Fibroblast of lung (primary cell): ENCODE measurements around the gene CLSTN2. TPM values are rescaled to one million over a fixed set of nuclear protein-coding genes. Genes with fewer than 3 reads are reported as not detected.

ENCODE experiments used
- DNase-seq, 2 donors: peaks; one replicate each; pipeline versions ENCODE4 v3.0.0 to v3.0.0-alpha.2; 2010; ENCODE audit warnings: low read depth in 2 of 2
- H2AFZ ChIP-seq: 2 replicates; pipeline ENCODE4 v1.5.1; 2012; ENCODE audit warnings: low read length, control low read depth, inconsistent platforms
- H3K27ac ChIP-seq: 2 replicates; pipeline ENCODE4 v1.5.1; 2011; ENCODE audit warnings: low read length, control low read depth; ENCODE audit not compliant: insufficient read depth
- H3K27me3 ChIP-seq: 2 replicates; pipeline ENCODE4 v1.5.1; 2011; ENCODE audit warnings: mild to moderate bottlenecking, low read length; ENCODE audit not compliant: control insufficient read depth, insufficient read depth
- H3K36me3 ChIP-seq: 2 replicates; pipeline ENCODE4 v1.5.1; 2011; ENCODE audit warnings: low read length; ENCODE audit not compliant: control insufficient read depth, insufficient read depth
- H3K4me1 ChIP-seq: 2 replicates; pipeline ENCODE4 v1.5.1; 2011; ENCODE audit warnings: low read length; ENCODE audit not compliant: control insufficient read depth, insufficient read depth; ENCODE audit errors: extremely low read depth
- H3K4me2 ChIP-seq: 2 replicates; pipeline ENCODE4 v1.5.1; 2011; ENCODE audit warnings: low read length, control low read depth; ENCODE audit not compliant: insufficient read depth; ENCODE audit errors: extremely low read depth
- H3K4me3 ChIP-seq, 4 experiments: fragments of 200-600 bp in 1 of 4; sonication (generic) in 1 of 4; replicated peaks in 1 of 4; 2 replicates each; pipeline ENCODE4 v1.5.1; 2011 to 2016; ENCODE audit warnings: low read length in 4 of 4, low read depth in 3 of 4, mild to moderate bottlenecking in 3 of 4, control low read depth in 2 of 4, inconsistent platforms in 1 of 4, mixed read lengths in 1 of 4; ENCODE audit not compliant: insufficient read depth in 1 of 4; ENCODE audit errors: control extremely low read depth in 1 of 4
- H3K79me2 ChIP-seq: 2 replicates; pipeline ENCODE4 v1.5.1; 2012; ENCODE audit warnings: mild to moderate bottlenecking, low read length, inconsistent platforms; ENCODE audit not compliant: control insufficient read depth, insufficient read depth
- H3K9ac ChIP-seq: 2 replicates; pipeline ENCODE4 v1.5.1; 2011; ENCODE audit warnings: mild to moderate bottlenecking, low read length, control low read depth; ENCODE audit not compliant: insufficient read depth
- H3K9me3 ChIP-seq: 2 replicates; pipeline ENCODE4 v1.5.1; 2012; ENCODE audit warnings: low read depth, low read length; ENCODE audit not compliant: control insufficient read depth, insufficient read depth
- H4K20me1 ChIP-seq: 2 replicates; pipeline ENCODE4 v1.5.1; 2011; ENCODE audit warnings: low read length; ENCODE audit not compliant: control insufficient read depth, insufficient read depth; ENCODE audit errors: extremely low read depth
- CTCF ChIP-seq, 2 donors: IDR thresholded peaks in 1 of 2; conservative IDR thresholded peaks in 1 of 2; 1 replicate in 1 of 2; 2 replicates in 1 of 2; pipeline ENCODE4 v1.5.1; 2011 to 2012; ENCODE audit warnings: low read length in 2 of 2, control low read depth in 1 of 2, inconsistent platforms in 1 of 2, low read depth in 1 of 2, mild to moderate bottlenecking in 1 of 2
- EZH2 ChIP-seq: IDR thresholded peaks from 2 replicates; pipeline ENCODE4 v1.5.1; 2012; ENCODE audit warnings: low read length, control low read depth, mild to moderate bottlenecking; ENCODE audit errors: missing control alignments
- polyA plus RNA-seq, 2 donors: library from polyadenylated mRNA; depleted of rRNA in 1 of 2; stranded (reverse) in 1 of 2; unstranded in 1 of 2; fragments of >200 nt; gene quantifications; 2 replicates each; pipeline ENCODE4 v1.2.1, GENCODE V29; 2011 to 2012; ENCODE audit warnings: missing spikeins in 1 of 2
- total RNA-seq: library from RNA; depleted of rRNA; stranded (reverse); fragments of >200 nt; gene quantifications from 2 replicates; pipeline ENCODE4 v1.2.1, GENCODE V29; 2014

Gene CLSTN2
- total and polyA plus RNA-seq, 2 donors (not counting 1 experiment from before 2014, with no cell fraction given) = under 0.01 to 1.3 TPM

- no peaks in the 10 kb centered on the region for H3K27me3 ChIP-seq
- H3K4me1 ChIP-seq = no peaks in the 10 kb centered on the region
- no peak for DNase-seq
- no peak overlapping the region for H3K9ac ChIP-seq
- no peak overlapping the region for H3K27ac ChIP-seq
- H2AFZ ChIP-seq = no peak overlapping the region
- no peaks in the 10 kb centered on the region for H4K20me1 ChIP-seq
- H3K36me3 ChIP-seq = no peaks in the 10 kb centered on the region
- H3K4me2 ChIP-seq = no peak overlapping the region
- no peaks in the 10 kb centered on the region for H3K79me2 ChIP-seq
- no peak for TF ChIP-seq CTCF (conservative IDR thresholded peaks at IDR 0.05 in 1 of 2, IDR thresholded peaks at IDR 0.05 in 1 of 2; ENCODE audit: low read depth in 1 of 2, low read length in 2 of 2)
- H3K4me3 ChIP-seq = no peak overlapping the region
- H3K9me3 ChIP-seq = no peaks in the 10 kb centered on the region
These were observed 513.0 kb downstream of the CLSTN2 start for GRCh38 chr3:140448001-140448400.

GRCh38 chr3:140449413-140450256 is 514.6 kb downstream of the CLSTN2 start:
- no peaks in the 10 kb centered on the region for H3K9me3 ChIP-seq
- no peaks in the 10 kb centered on the region for H3K79me2 ChIP-seq
- TF ChIP-seq CTCF (conservative IDR thresholded peaks at IDR 0.05 in 1 of 2, IDR thresholded peaks at IDR 0.05 in 1 of 2; ENCODE audit: low read depth in 1 of 2, low read length in 2 of 2) (no peak), EZH2 (no peak)
- DNase-seq = no peak
- no peak overlapping the region for H3K27ac ChIP-seq
- no peak overlapping the region for H3K9ac ChIP-seq
- H4K20me1 ChIP-seq = no peaks in the 10 kb centered on the region
- no peak overlapping the region for H3K4me3 ChIP-seq
- no peak overlapping the region for H2AFZ ChIP-seq
- no peaks in the 10 kb centered on the region for H3K36me3 ChIP-seq
- no peaks in the 10 kb centered on the region for H3K27me3 ChIP-seq
- H3K4me2 ChIP-seq = no peak overlapping the region
- H3K4me1 ChIP-seq = no peaks in the 10 kb centered on the region

GRCh38 chr3:140453750-140454149 is 518.8 kb downstream of the CLSTN2 start:
- Histone ChIP-seq H3K4me2 (no peak overlapping the region), H3K4me3 (no peak overlapping the region), H3K9ac (no peak overlapping the region), H3K79me2 (no peaks in the 10 kb centered on the region), H3K4me1 (no peaks in the 10 kb centered on the region), H4K20me1 (no peaks in the 10 kb centered on the region), H3K9me3 (no peaks in the 10 kb centered on the region), H3K36me3 (no peaks in the 10 kb centered on the region), H3K27me3 (no peaks in the 10 kb centered on the region), H3K27ac (no peak overlapping the region), H2AFZ (no peak overlapping the region)
- no peak for DNase-seq
- TF ChIP-seq EZH2 (no peak), CTCF (conservative IDR thresholded peaks at IDR 0.05 in 1 of 2, IDR thresholded peaks at IDR 0.05 in 1 of 2; ENCODE audit: low read depth in 1 of 2, low read length in 2 of 2) (no peak)
